CD4-positive, alpha-beta T cell (primary cell): ENCODE results near the gene CDK6. TPM values are rescaled to one million over a fixed set of nuclear protein-coding genes. Genes with fewer than 3 reads are reported as not detected.

ENCODE experiments used
- ATAC-seq: fragments of 200-7000 bp; cut with Tn5 transposase; one replicate; pipeline ENCODE4 v1.10.0; 2022; ENCODE audit warnings: mild to moderate bottlenecking; ENCODE audit not compliant: poor library complexity
- CTCF ChIA-PET: fragments of 350-600 bp; sonication (Branson Sonifier 250); formaldehyde crosslinking; loops from one replicate; lab custom pipeline; 2021; ENCODE audit warnings: antibody characterized with exemption, inconsistent platforms; lab: Charles Lee
- POLR2A ChIA-PET: fragments of 350-600 bp; sonication (Branson Sonifier 250); formaldehyde crosslinking; loops from one replicate; lab custom pipeline; 2021; ENCODE audit warnings: antibody characterized with exemption, inconsistent platforms; lab: Charles Lee
- DNase-seq, 14 experiments: peaks; one replicate each; pipeline ENCODE4 v3.0.0-alpha.2; 2013 to 2020; ENCODE audit warnings: mixed read lengths in 2 of 14
- H3K27ac ChIP-seq, 2 donors: one replicate each; pipeline versions ENCODE4 v1.5.1 to v1.7.0; 2013; ENCODE audit warnings: low read length in 2 of 2, low read depth in 1 of 2, mild to moderate bottlenecking in 1 of 2
- H3K27me3 ChIP-seq, 2 experiments: 1 replicate in 1 of 2; 2 replicates in 1 of 2; pipeline versions ENCODE4 v1.6.1 to v1.7.0; 2013; ENCODE audit warnings: low read length in 2 of 2, control low read depth in 1 of 2, mild to moderate bottlenecking in 1 of 2, moderate library complexity in 1 of 2; ENCODE audit not compliant: insufficient read depth in 2 of 2, control insufficient read depth in 1 of 2
- H3K36me3 ChIP-seq: one replicate; pipeline ENCODE4 v1.6.1; 2013; ENCODE audit warnings: low read length, control low read depth; ENCODE audit not compliant: insufficient read depth
- H3K4me1 ChIP-seq: one replicate; pipeline ENCODE4 v1.6.1; 2013; ENCODE audit warnings: low read length, control low read depth; ENCODE audit not compliant: insufficient read depth
- H3K4me3 ChIP-seq: one replicate; pipeline ENCODE4 v1.5.1; 2013; ENCODE audit warnings: mild to moderate bottlenecking, low read length, moderate library complexity
- H3K9me3 ChIP-seq, 2 experiments: 1 replicate in 1 of 2; 2 replicates in 1 of 2; pipeline versions ENCODE4 v1.6.1 to v1.7.0; 2013; ENCODE audit warnings: low read length in 2 of 2, mild to moderate bottlenecking in 2 of 2, control low read depth in 1 of 2, moderate library complexity in 1 of 2; ENCODE audit not compliant: control insufficient read depth in 1 of 2, insufficient read depth in 1 of 2
- H3K27ac Mint-ChIP-seq: one replicate; pipeline ENCODE4 v1.8.0; 2020; ENCODE audit warnings: mixed read lengths
- H3K27me3 Mint-ChIP-seq: one replicate; pipeline ENCODE4 v1.8.0; 2021; ENCODE audit warnings: mixed read lengths
- H3K36me3 Mint-ChIP-seq: one replicate; pipeline ENCODE4 v1.8.0; 2021; ENCODE audit warnings: low read depth, mixed read lengths
- H3K4me1 Mint-ChIP-seq: one replicate; pipeline ENCODE4 v1.8.0; 2021; ENCODE audit warnings: low read depth, mixed read lengths
- H3K4me3 Mint-ChIP-seq: one replicate; pipeline ENCODE4 v1.8.0; 2020; ENCODE audit warnings: mild to moderate bottlenecking, mixed read lengths
- H3K9me3 Mint-ChIP-seq: one replicate; pipeline ENCODE4 v1.8.0; 2020; ENCODE audit warnings: mixed read lengths
- CTCF ChIP-seq: fragments of 200-600 bp; IDR thresholded peaks from one replicate; pipeline ENCODE4 v1.8.0; 2022; ENCODE audit warnings: antibody characterized with exemption, mild to moderate bottlenecking
- intact Hi-C, 2 experiments: fragments of 100-400 bp; cut with DNase I in 1 of 2; cut with micrococcal nuclease in 1 of 2; formaldehyde crosslinking; loops; one replicate each; pipeline versions ENCODE4 v1.15.1 to v1.9.0; 2023 to 2025; cut with DNase I, micrococcal nuclease
- total RNA-seq, 174 experiments: library from RNA in 2 of 174; stranded (reverse) in 2 of 174; gene quantifications; one replicate each; pipeline ENCODE4 v1.2.3 and lab custom pipeline; 2021 to 2026

Gene CDK6
- total RNA-seq, 2 experiments from 2014 or later: 13.0 to 13.7 TPM

DNA sequence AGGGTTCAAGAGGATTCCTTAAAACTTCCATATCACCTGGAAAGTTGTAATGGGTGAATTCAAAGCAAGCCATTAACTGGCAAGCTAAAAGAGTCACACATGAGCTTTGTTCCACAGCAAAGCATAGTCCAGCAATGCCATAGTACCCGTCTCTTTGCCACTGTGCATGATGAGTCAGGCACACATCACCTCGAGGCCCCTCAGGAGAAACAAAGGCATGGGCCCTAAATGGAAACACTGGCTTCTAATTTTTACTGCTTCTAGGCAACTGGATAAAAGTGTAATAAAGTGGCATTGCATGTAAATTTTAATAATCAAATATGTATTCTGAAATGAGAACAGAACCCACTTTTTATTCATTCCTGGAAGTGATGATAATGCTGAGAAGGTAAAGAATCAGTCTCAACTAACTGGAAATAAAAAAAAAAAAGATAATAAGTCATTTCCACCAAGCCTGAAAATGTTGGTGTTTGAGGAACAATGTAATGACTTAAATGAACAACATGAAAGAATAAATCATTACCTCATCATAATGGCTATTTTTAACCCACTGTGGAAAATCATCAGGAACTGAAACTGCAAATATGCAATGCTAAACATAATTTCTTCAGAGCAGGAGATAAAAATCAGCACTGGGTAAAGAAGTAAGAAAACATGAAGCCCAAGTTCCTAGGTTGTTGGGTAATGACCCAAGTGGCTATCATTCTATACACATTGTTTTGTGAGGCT is 104.9 kb downstream of the CDK6 start:
- no peak for TF ChIP-seq CTCF
- no peaks in the 10 kb centered on the region for H3K36me3 ChIP-seq
- H3K4me3 Mint-ChIP-seq: no peak overlapping the region

GRCh38 chr7:92730808-92731207 is 105.6 kb downstream of the CDK6 start:
- ChIA-PET CTCF (no interaction called here), POLR2A (no interaction called here)

More for the DNA sequence above, 104.9 kb downstream of the CDK6 start:
- H3K27me3 Mint-ChIP-seq: no peaks in the 10 kb centered on the region
- peaks cover under 1% of the 10 kb centered on the region for H3K36me3 Mint-ChIP-seq
- Histone ChIP-seq H3K4me3 (no peak overlapping the region), H3K27me3 (no peaks in the 10 kb centered on the region), H3K27ac (no peak overlapping the region), H3K9me3 (no peaks in the 10 kb centered on the region), H3K4me1 (peaks cover 3% of the 10 kb centered on the region)
- no peak for ATAC-seq
- intact Hi-C loops: loop anchor here in 1 of 2 experiments (5.0 kb wide), 1 partner anchor 86 kb away; no protein-coding TSS in a partner anchor
- POLR2A ChIA-PET: no interaction called here
- H3K4me1 Mint-ChIP-seq: peaks cover 11% of the 10 kb centered on the region
- CTCF ChIA-PET: no interaction called here
- H3K9me3 Mint-ChIP-seq: no peaks in the 10 kb centered on the region
- no peak overlapping the region for H3K27ac Mint-ChIP-seq
- peak in 3 of 14 experiments; percentile 24 to 41 (median 32) for DNase-seq

DNA sequence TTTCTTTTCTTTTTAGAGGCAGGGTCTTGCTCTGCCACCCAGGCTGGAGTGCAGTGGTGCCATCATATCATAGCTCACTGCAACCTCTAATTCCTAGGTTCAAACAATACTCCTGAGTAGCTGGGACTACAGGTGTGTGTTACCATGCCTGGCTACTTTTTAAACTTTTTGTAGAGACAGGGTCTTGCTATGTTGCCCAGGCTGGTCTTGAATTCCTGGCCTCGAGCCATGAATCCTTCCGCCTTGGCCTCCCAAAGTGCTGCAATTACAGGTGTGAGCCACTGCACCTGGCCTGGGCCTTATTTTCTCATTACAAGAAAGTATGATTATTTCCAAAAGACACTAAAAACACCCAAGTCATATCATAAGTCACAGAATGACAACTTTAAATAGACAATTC is 106.6 kb downstream of the CDK6 start:
- intact Hi-C loops: loop anchor here in 1 of 2 experiments (5.0 kb wide), 1 partner anchor 88 kb away; no protein-coding TSS in a partner anchor
- Histone ChIP-seq H3K9me3 (no peaks in the 10 kb centered on the region), H3K36me3 (peaks cover 9% of the 10 kb centered on the region), H3K27ac (no peak overlapping the region), H3K4me3 (no peak overlapping the region), H3K4me1 (peaks cover 3% of the 10 kb centered on the region), H3K27me3 (no peaks in the 10 kb centered on the region)
- DNase-seq: no peak
- ChIA-PET POLR2A (no interaction called here), CTCF (no interaction called here)
- Mint-ChIP-seq H3K27ac (no peak overlapping the region), H3K36me3 (peaks cover 14% of the 10 kb centered on the region), H3K27me3 (no peaks in the 10 kb centered on the region), H3K9me3 (no peaks in the 10 kb centered on the region), H3K4me1 (peaks cover 11% of the 10 kb centered on the region), H3K4me3 (no peak overlapping the region)
- no peak for TF ChIP-seq CTCF
- ATAC-seq: no peak

More at GRCh38 chr7:92730808-92731207, 105.6 kb downstream of the CDK6 start:
- H3K36me3 ChIP-seq: no peaks in the 10 kb centered on the region
- no peak for DNase-seq
- H3K27me3 Mint-ChIP-seq: no peaks in the 10 kb centered on the region
- H3K4me1 ChIP-seq: peaks cover 3% of the 10 kb centered on the region
- H3K27ac ChIP-seq: no peak overlapping the region
- H3K36me3 Mint-ChIP-seq: peaks cover 3% of the 10 kb centered on the region
- H3K9me3 ChIP-seq: no peaks in the 10 kb centered on the region
- intact Hi-C loops: loop anchor here in 1 of 2 experiments (5.0 kb wide), 1 partner anchor 86 kb away; no protein-coding TSS in a partner anchor
- no peaks in the 10 kb centered on the region for H3K27me3 ChIP-seq
- no peak overlapping the region for H3K4me3 ChIP-seq
- no peak overlapping the region for H3K27ac Mint-ChIP-seq
- H3K4me3 Mint-ChIP-seq: no peak overlapping the region
- ATAC-seq: no peak
- TF ChIP-seq CTCF: no peak
- H3K9me3 Mint-ChIP-seq: no peaks in the 10 kb centered on the region
- H3K4me1 Mint-ChIP-seq: peaks cover 11% of the 10 kb centered on the region
